Upper lobe of left lung (tissue), 6 donors: Measurements from ENCODE around the gene HIGD1B. TPM values are rescaled to one million over a fixed set of nuclear protein-coding genes. Genes with fewer than 3 reads are reported as not detected.

Source experiments
- ATAC-seq, 2 donors: fragments of 200-7000 bp; cut with Tn5 transposase; one replicate each; pipeline ENCODE4 v1.9.1; 2022; ENCODE audit warnings: mild to moderate bottlenecking in 2 of 2, moderate library complexity in 2 of 2; ENCODE audit not compliant: low FRiP score in 2 of 2
- DNase-seq, 2 donors: peaks; one replicate each; pipeline ENCODE4 v3.0.0-alpha.2; 2019 to 2020
- H3K27ac ChIP-seq, 4 donors: fragments of 200-600 bp; sonication (generic); one replicate each; pipeline ENCODE4 v1.5.1; 2016 to 2019
- H3K27me3 ChIP-seq, 4 donors: fragments of 200-600 bp; sonication (generic); one replicate each; pipeline ENCODE4 v1.5.1; 2017 to 2019
- H3K36me3 ChIP-seq, 4 donors: fragments of 200-600 bp; sonication (generic); one replicate each; pipeline ENCODE4 v1.5.1; 2016 to 2019
- H3K4me1 ChIP-seq, 4 donors: fragments of 200-600 bp; sonication (generic); one replicate each; pipeline ENCODE4 v1.5.1; 2018 to 2019
- H3K4me3 ChIP-seq, 4 donors: fragments of 200-600 bp; sonication (generic); one replicate each; pipeline ENCODE4 v1.5.1; 2017 to 2019; ENCODE audit warnings: mild to moderate bottlenecking in 2 of 4, moderate library complexity in 1 of 4
- H3K9me3 ChIP-seq, 4 donors: fragments of 200-600 bp; sonication (generic); one replicate each; pipeline ENCODE4 v1.5.1; 2018 to 2019
- EP300 ChIP-seq, 4 donors: sonication (generic); formaldehyde crosslinking; IDR thresholded peaks; one replicate each; pipeline ENCODE4 v1.5.1; 2017; ENCODE audit warnings: antibody characterized with exemption in 4 of 4, control low read depth in 2 of 4
- POLR2A ChIP-seq, 4 donors: fragments of 450-650 bp; IDR thresholded peaks; one replicate each; pipeline ENCODE4 v1.5.1; 2016 to 2017; ENCODE audit warnings: antibody characterized with exemption in 4 of 4, mild to moderate bottlenecking in 2 of 4
- POLR2AphosphoS5 ChIP-seq, 2 donors: sonication (generic); formaldehyde crosslinking; IDR thresholded peaks; one replicate each; pipeline ENCODE4 v1.5.1; 2017; ENCODE audit warnings: antibody characterized with exemption in 2 of 2
- WGBS, 2 donors: methylation state at CpG; one replicate each; pipeline ENCODE4 v1.1.5; 2017 to 2018; 5-methylcytosine and 5-hydroxymethylcytosine counted together
- total RNA-seq, 6 donors: library from RNA; depleted of rRNA in 4 of 6; stranded (reverse); fragments of >200 nt in 4 of 6; gene quantifications; one replicate each; pipeline versions ENCODE4 v1.1.0 to v1.2.1, GENCODE V29; 2016 to 2021
- TF ChIP-seq, protein P1 (sequence below), 6 experiments: fragments of 450-650 bp in 4 of 6; fragments of 200-600 bp in 2 of 6; sonication (generic) in 2 of 6; IDR thresholded peaks; one replicate each; pipeline ENCODE4 v1.5.1; 2016 to 2019; ENCODE audit warnings: antibody characterized with exemption in 6 of 6
- donor health status: DM: no; HTN: no; CAD: no; lungs with moderate emphysema.
- donor health status: DM: no; HTN: yes; CAD: no; lungs with severe emphysema.

Gene HIGD1B
- total RNA-seq, 6 donors from 2014 or later = 1.9 to 33.3 (median 15.9) TPM; not detected in 1

DNA sequence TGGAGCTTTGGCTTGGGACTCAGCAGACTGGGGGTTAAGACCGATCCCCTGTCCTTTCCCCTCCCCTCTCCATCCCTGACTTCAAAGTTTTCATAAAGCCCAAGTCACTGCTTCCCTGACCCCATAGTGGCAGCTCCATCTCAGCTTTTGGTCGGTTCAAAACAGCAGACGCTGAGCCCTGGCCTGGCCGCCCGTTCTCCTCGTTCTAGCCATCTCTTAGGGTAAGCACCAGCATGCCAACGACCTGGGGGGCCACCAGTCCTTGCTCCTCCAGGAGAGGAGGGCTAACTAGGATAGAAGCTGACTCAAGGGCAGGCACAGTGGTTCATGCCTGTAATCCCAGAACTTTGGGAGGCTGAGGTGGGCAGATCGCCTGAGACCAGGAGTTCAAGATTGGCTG, 1.5 kb upstream of the HIGD1B start:
- TF ChIP-seq, protein P1, sequence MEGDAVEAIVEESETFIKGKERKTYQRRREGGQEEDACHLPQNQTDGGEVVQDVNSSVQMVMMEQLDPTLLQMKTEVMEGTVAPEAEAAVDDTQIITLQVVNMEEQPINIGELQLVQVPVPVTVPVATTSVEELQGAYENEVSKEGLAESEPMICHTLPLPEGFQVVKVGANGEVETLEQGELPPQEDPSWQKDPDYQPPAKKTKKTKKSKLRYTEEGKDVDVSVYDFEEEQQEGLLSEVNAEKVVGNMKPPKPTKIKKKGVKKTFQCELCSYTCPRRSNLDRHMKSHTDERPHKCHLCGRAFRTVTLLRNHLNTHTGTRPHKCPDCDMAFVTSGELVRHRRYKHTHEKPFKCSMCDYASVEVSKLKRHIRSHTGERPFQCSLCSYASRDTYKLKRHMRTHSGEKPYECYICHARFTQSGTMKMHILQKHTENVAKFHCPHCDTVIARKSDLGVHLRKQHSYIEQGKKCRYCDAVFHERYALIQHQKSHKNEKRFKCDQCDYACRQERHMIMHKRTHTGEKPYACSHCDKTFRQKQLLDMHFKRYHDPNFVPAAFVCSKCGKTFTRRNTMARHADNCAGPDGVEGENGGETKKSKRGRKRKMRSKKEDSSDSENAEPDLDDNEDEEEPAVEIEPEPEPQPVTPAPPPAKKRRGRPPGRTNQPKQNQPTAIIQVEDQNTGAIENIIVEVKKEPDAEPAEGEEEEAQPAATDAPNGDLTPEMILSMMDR (IDR thresholded peaks at IDR 0.05) = no peak
- TF ChIP-seq POLR2A (IDR thresholded peaks at IDR 0.05) (no peak), EP300 (IDR thresholded peaks at IDR 0.05) (no peak), POLR2AphosphoS5 (IDR thresholded peaks at IDR 0.05) (no peak)
- ATAC-seq = no peak
- Histone ChIP-seq H3K27ac (peak overlapping the region in 2 of 4 donors; percentile 5 to 52), H3K4me1 (no peaks in the 10 kb centered on the region), H3K4me3 (no peak overlapping the region), H3K36me3 (peaks cover 7 to 16% (median 13%) of the 10 kb centered on the region in 4 donors), H3K27me3 (no peaks in the 10 kb centered on the region), H3K9me3 (no peaks in the 10 kb centered on the region)
- WGBS, 2 donors = 72 to 76% methylated on average over 8 of the region's 8 CpGs
- DNase-seq = no peak

DNA sequence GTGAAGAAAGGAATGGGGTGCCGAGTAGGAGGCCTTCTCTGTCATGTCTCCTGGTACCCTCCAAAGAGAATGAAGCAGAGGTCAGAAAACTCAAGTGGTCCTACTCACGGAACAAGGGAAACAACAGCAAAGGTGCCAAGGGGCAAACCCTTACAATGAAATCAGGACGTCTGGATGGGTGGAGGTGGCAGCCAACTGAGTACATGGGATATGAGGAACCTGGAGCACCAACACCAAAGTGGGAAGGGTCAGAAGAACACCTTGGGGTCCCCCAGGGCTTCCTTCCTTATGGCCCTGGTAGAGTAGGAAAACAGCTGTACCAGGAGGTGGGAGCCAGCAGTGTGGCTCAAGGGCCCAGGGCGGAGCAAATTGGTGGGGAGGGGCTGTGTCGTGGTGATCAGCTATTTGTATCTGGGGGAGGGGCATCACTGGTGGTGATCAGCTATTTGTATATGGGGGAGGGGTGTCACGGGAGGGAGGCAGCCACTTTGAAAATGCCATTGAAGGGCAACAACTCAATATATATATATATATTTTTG, 643 bp downstream of the HIGD1B start:
- DNase-seq (no peak), ATAC-seq (no peak)
- H3K9me3 ChIP-seq = no peaks in the 10 kb centered on the region
- TF ChIP-seq POLR2AphosphoS5 (IDR thresholded peaks at IDR 0.05) (no peak), EP300 (IDR thresholded peaks at IDR 0.05) (no peak), POLR2A (IDR thresholded peaks at IDR 0.05) (no peak)
- TF ChIP-seq, protein P1 (IDR thresholded peaks at IDR 0.05) = no peak
- H3K27me3 ChIP-seq = no peaks in the 10 kb centered on the region
- peak overlapping the region in 3 of 4 donors; percentile 5 to 46 (median 42) for H3K27ac ChIP-seq
- H3K36me3 ChIP-seq = peaks cover 14 to 37% (median 34%) of the 10 kb centered on the region in 4 donors
- 67 to 68% methylated on average over 6 of the region's 6 CpGs for WGBS, 2 donors
- no peaks in the 10 kb centered on the region for H3K4me1 ChIP-seq
- no peak overlapping the region for H3K4me3 ChIP-seq

DNA sequence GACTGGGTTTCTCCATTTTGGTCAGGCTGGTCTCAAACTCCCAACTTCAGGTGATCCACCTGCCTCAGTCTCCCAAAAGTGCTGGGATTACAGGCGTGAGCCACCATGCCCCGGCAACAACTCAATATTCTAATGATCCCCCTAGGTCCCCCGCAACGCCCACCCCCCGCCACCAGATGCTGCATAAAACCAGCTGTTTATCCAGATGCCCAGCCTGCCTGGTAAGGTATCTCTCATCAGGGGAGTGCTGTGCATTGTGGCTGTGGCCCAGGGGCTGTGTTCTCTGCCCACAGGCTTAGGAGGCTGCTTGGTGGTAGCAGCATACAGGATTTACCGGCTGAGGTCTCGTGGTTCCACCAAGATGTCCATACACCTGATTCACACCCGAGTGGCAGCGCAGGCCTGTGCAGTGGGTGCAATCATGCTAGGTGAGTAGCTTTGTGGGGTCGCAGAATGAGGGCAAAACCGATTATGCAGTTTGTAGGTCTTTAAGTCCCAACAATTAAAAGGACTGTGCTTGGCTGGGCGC, 1.3 kb downstream of the HIGD1B start:
- no peaks in the 10 kb centered on the region for H3K9me3 ChIP-seq
- no peak for DNase-seq
- H3K27me3 ChIP-seq = no peaks in the 10 kb centered on the region
- peaks cover 19 to 44% (median 41%) of the 10 kb centered on the region in 4 donors for H3K36me3 ChIP-seq
- TF ChIP-seq, protein P1 (IDR thresholded peaks at IDR 0.05) = no peak
- TF ChIP-seq EP300 (IDR thresholded peaks at IDR 0.05) = no peak
- no peak for TF ChIP-seq POLR2AphosphoS5 (IDR thresholded peaks at IDR 0.05)
- no peak for TF ChIP-seq POLR2A (IDR thresholded peaks at IDR 0.05)
- H3K27ac ChIP-seq = peak overlapping the region in 2 of 4 donors; percentile 46 to 68
- 91 to 97% methylated on average over 9 to 12 of the region's 12 CpGs for WGBS, 2 donors
- no peak overlapping the region for H3K4me3 ChIP-seq
- ATAC-seq = no peak
- no peaks in the 10 kb centered on the region for H3K4me1 ChIP-seq

DNA sequence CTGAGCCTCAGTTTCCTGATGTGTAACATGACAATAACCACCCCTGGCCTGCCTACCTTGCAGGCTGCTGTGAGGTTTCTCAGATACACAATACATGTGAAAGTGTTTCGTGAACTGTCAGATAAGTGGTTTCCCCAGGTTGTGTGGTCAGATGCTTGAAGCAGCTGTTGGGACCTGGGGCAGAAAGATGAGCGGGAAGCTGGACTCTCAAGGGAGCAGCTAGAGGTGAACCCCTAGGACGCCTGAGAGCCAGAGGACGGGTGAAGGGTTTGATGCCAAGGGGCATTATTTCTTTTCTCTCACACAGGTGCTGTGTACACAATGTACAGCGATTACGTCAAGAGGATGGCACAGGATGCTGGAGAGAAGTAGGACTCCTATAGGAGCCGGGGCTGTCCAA, 2.3 kb downstream of the HIGD1B start:
- ATAC-seq = no peak
- H3K36me3 ChIP-seq = peaks cover 21 to 54% (median 51%) of the 10 kb centered on the region in 4 donors

More for the DNA sequence above, 2.3 kb downstream of the HIGD1B start:
- no peaks in the 10 kb centered on the region for H3K4me1 ChIP-seq
- H3K9me3 ChIP-seq = no peaks in the 10 kb centered on the region
- DNase-seq = no peak
- no peak for TF ChIP-seq POLR2A (IDR thresholded peaks at IDR 0.05)
- no peak for TF ChIP-seq EP300 (IDR thresholded peaks at IDR 0.05)
- TF ChIP-seq, protein P1 (IDR thresholded peaks at IDR 0.05) = no peak
- TF ChIP-seq POLR2AphosphoS5 (IDR thresholded peaks at IDR 0.05) = no peak
- H3K4me3 ChIP-seq = no peak overlapping the region
- WGBS, 2 donors = 71 to 90% methylated on average over 7 of the region's 7 CpGs
- H3K27ac ChIP-seq = peak overlapping the region in 3 of 4 donors; percentile 12 to 58 (median 29)
- no peaks in the 10 kb centered on the region for H3K27me3 ChIP-seq
